ENCODE results near the gene GALNTL6. TPM values are rescaled to one million over a fixed set of nuclear protein-coding genes. Genes with fewer than 3 reads are reported as not detected.

The GALNTL6 gene
- total and polyA plus RNA-seq, 4 donors, result 0.08 to 0.09 (median 0.09) TPM; not detected in 1

DNA sequence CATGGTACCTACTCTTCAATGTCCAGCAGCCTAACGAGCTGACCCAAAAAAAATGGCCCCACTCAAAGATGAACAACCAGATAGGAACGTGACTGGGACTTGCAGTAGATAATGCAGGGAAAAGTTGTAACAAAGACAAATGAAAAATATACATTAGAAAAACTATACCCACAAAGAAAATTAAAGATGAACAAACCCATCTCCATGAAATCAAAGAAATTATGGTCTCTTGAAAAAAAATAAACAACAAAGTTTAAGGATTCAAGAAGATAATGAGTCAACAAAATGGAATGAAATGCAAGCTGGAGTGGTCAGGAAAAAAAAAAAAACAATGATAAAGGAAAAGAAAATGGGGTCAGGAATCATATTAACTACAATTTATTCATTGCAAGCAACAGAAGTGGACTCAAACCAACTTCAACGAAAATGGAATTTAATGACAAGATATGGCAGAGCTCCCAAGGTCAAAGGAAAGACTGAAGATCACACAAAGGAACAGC, 1045.6 kb downstream of the GALNTL6 start:
- H3K36me3 ChIP-seq (ENCODE audit: control insufficient read depth in 4 of 4, insufficient read depth in 4 of 4, low read length in 4 of 4), result no peaks in the 10 kb centered on the region
- peaks cover 0 to 6% (median 0%) of the 10 kb centered on the region in 4 donors for H3K9me3 ChIP-seq (ENCODE audit: control insufficient read depth in 4 of 4, insufficient read depth in 3 of 4, low read length in 3 of 4)
- H3K27ac ChIP-seq (ENCODE audit: low read depth in 1 of 2, low read length in 1 of 2), result no peak overlapping the region
- no peak for ATAC-seq (ENCODE audit: insufficient read depth, low FRiP score)
- H3K9ac ChIP-seq (ENCODE audit: insufficient read depth in 1 of 2, low read length in 2 of 2), result no peak overlapping the region
- TF ChIP-seq, protein P1, sequence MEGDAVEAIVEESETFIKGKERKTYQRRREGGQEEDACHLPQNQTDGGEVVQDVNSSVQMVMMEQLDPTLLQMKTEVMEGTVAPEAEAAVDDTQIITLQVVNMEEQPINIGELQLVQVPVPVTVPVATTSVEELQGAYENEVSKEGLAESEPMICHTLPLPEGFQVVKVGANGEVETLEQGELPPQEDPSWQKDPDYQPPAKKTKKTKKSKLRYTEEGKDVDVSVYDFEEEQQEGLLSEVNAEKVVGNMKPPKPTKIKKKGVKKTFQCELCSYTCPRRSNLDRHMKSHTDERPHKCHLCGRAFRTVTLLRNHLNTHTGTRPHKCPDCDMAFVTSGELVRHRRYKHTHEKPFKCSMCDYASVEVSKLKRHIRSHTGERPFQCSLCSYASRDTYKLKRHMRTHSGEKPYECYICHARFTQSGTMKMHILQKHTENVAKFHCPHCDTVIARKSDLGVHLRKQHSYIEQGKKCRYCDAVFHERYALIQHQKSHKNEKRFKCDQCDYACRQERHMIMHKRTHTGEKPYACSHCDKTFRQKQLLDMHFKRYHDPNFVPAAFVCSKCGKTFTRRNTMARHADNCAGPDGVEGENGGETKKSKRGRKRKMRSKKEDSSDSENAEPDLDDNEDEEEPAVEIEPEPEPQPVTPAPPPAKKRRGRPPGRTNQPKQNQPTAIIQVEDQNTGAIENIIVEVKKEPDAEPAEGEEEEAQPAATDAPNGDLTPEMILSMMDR (IDR thresholded peaks at IDR 0.05; ENCODE audit: control extremely low read depth, extremely low read depth), result no peak
- H3K4me3 ChIP-seq, result no peak overlapping the region
- 74 to 86% methylated on average over 3 of the region's 3 CpGs for WGBS, 2 donors
- H3K4me1 ChIP-seq (ENCODE audit: control insufficient read depth in 5 of 5, insufficient read depth in 5 of 5, low read length in 5 of 5), result no peaks in the 10 kb centered on the region
- no peak for DNase-seq
- H3K27me3 ChIP-seq (ENCODE audit: control insufficient read depth in 3 of 3, insufficient read depth in 3 of 3, low read length in 2 of 3), result no peaks in the 10 kb centered on the region

DNA sequence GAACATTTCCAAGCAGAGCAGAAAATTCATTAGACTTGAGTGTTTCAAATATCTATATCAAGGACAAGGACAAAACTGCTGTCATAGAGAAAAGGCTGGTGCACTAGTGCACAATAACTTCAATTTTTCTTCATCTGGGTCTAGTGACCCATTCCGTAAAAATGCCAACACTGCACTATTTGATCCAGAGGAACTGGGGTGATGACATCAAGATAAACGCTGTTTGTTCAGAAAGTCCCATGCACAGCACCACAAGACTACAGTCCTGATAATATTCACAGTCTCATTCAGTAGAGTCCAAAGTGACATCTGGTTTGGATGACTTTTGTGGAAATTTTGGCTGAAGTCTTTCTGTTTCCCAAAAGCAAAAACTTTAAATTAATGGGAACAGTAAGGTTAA, 1051.9 kb downstream of the GALNTL6 start:
- TF ChIP-seq, protein P1 (IDR thresholded peaks at IDR 0.05; ENCODE audit: control extremely low read depth, extremely low read depth), result no peak
- Histone ChIP-seq H3K27ac (ENCODE audit: low read depth in 1 of 2, low read length in 1 of 2) (no peak overlapping the region), H3K4me3 (no peak overlapping the region), H3K27me3 (ENCODE audit: control insufficient read depth in 3 of 3, insufficient read depth in 3 of 3, low read length in 2 of 3) (no peaks in the 10 kb centered on the region), H3K9ac (ENCODE audit: insufficient read depth in 1 of 2, low read length in 2 of 2) (no peak overlapping the region), H3K4me1 (ENCODE audit: control insufficient read depth in 5 of 5, insufficient read depth in 5 of 5, low read length in 5 of 5) (no peaks in the 10 kb centered on the region), H3K9me3 (ENCODE audit: control insufficient read depth in 4 of 4, insufficient read depth in 3 of 4, low read length in 3 of 4) (peaks cover 0 to 6% (median 0%) of the 10 kb centered on the region in 4 donors), H3K36me3 (ENCODE audit: control insufficient read depth in 4 of 4, insufficient read depth in 4 of 4, low read length in 4 of 4) (no peaks in the 10 kb centered on the region)
- WGBS, 2 donors, result 79 to 88% methylated on average over 2 of the region's 2 CpGs
- DNase-seq (no peak), ATAC-seq (ENCODE audit: insufficient read depth, low FRiP score) (no peak)

DNA sequence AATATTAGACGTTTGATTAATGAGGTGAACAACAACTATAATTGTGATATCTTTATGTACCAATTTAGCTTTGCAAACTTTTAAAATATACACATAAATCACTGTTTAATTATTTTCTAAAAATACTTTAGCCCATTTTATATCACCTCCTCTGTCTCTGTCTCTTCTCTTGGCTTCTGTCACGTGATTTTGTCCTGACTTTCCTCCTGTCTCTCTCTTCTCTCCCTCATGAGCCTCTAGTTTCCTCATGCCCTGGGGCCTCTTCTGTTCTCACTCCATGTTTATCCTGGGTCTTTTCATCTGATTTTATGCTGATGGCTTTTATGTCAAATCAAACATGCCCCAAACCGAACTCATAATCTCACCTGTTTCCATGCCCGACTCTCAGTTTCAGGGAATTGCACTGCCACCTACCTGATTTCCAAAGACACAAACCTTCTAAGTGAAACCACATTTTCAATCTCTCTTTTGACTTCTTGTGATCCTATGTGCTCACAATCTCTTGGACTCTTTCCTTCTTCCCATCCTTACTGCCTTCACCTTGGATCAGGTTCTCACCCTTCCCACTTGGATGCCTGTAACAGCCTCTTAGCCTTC, 1052.4 kb downstream of the GALNTL6 start:
- Histone ChIP-seq H3K4me1 (ENCODE audit: control insufficient read depth in 5 of 5, insufficient read depth in 5 of 5, low read length in 5 of 5) (no peaks in the 10 kb centered on the region), H3K9ac (ENCODE audit: insufficient read depth in 1 of 2, low read length in 2 of 2) (no peak overlapping the region), H3K4me3 (no peak overlapping the region), H3K27ac (ENCODE audit: low read depth in 1 of 2, low read length in 1 of 2) (no peak overlapping the region), H3K27me3 (ENCODE audit: control insufficient read depth in 3 of 3, insufficient read depth in 3 of 3, low read length in 2 of 3) (no peaks in the 10 kb centered on the region), H3K9me3 (ENCODE audit: control insufficient read depth in 4 of 4, insufficient read depth in 3 of 4, low read length in 3 of 4) (peaks cover 0 to 6% (median 0%) of the 10 kb centered on the region in 4 donors), H3K36me3 (ENCODE audit: control insufficient read depth in 4 of 4, insufficient read depth in 4 of 4, low read length in 4 of 4) (no peaks in the 10 kb centered on the region)
- DNase-seq (no peak), ATAC-seq (ENCODE audit: insufficient read depth, low FRiP score) (no peak)
- TF ChIP-seq, protein P1 (IDR thresholded peaks at IDR 0.05; ENCODE audit: control extremely low read depth, extremely low read depth), result no peak
- WGBS, 2 donors, result 70 to 87% methylated on average over 4 of the region's 4 CpGs

DNA sequence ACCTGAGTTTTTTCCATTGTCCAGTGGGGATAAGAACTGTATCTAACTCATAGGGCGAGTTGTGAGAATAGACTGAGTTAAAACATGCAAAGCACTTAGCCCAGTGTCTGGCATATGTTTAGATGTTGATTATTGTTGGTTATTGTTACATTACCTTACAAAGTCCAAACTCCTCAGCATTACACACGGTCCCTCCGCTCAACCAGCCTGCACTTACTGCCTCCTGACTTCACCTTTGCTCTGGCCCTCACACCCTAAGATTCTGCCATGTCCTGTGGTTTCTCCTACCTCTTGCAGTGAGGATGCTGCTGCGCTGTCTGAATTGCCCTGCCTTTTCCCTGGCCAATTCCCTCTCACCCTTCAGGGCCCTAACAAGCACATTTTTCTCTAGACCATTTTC, 1053.2 kb downstream of the GALNTL6 start:
- no peak overlapping the region for H3K9ac ChIP-seq (ENCODE audit: insufficient read depth in 1 of 2, low read length in 2 of 2)
- H3K27ac ChIP-seq (ENCODE audit: low read depth in 1 of 2, low read length in 1 of 2), result no peak overlapping the region
- ATAC-seq (ENCODE audit: insufficient read depth, low FRiP score), result no peak
- 86 to 90% methylated on average over 4 of the region's 4 CpGs for WGBS, 2 donors
- TF ChIP-seq, protein P1 (IDR thresholded peaks at IDR 0.05; ENCODE audit: control extremely low read depth, extremely low read depth), result no peak
- peaks cover 0 to 6% (median 0%) of the 10 kb centered on the region in 4 donors for H3K9me3 ChIP-seq (ENCODE audit: control insufficient read depth in 4 of 4, insufficient read depth in 3 of 4, low read length in 3 of 4)
- H3K4me3 ChIP-seq, result no peak overlapping the region
- no peaks in the 10 kb centered on the region for H3K27me3 ChIP-seq (ENCODE audit: control insufficient read depth in 3 of 3, insufficient read depth in 3 of 3, low read length in 2 of 3)
- no peaks in the 10 kb centered on the region for H3K36me3 ChIP-seq (ENCODE audit: control insufficient read depth in 4 of 4, insufficient read depth in 4 of 4, low read length in 4 of 4)
- no peaks in the 10 kb centered on the region for H3K4me1 ChIP-seq (ENCODE audit: control insufficient read depth in 5 of 5, insufficient read depth in 5 of 5, low read length in 5 of 5)
- no peak for DNase-seq
